ENCODE results near the gene NOL12. TPM values are rescaled to one million over a fixed set of nuclear protein-coding genes. Genes with fewer than 3 reads are reported as not detected.
"Not testable (repeated sequence)": the region's sequence is repeated elsewhere in the genome, so short reads cannot be mapped to it uniquely, and the experiment has no call there.

NOL12 gene, protein sequence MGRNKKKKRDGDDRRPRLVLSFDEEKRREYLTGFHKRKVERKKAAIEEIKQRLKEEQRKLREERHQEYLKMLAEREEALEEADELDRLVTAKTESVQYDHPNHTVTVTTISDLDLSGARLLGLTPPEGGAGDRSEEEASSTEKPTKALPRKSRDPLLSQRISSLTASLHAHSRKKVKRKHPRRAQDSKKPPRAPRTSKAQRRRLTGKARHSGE
- 20.6 and 25.9 TPM in 2 replicates for total RNA-seq (2014; rRNA removed; shearing (Covaris generic))

DNA sequence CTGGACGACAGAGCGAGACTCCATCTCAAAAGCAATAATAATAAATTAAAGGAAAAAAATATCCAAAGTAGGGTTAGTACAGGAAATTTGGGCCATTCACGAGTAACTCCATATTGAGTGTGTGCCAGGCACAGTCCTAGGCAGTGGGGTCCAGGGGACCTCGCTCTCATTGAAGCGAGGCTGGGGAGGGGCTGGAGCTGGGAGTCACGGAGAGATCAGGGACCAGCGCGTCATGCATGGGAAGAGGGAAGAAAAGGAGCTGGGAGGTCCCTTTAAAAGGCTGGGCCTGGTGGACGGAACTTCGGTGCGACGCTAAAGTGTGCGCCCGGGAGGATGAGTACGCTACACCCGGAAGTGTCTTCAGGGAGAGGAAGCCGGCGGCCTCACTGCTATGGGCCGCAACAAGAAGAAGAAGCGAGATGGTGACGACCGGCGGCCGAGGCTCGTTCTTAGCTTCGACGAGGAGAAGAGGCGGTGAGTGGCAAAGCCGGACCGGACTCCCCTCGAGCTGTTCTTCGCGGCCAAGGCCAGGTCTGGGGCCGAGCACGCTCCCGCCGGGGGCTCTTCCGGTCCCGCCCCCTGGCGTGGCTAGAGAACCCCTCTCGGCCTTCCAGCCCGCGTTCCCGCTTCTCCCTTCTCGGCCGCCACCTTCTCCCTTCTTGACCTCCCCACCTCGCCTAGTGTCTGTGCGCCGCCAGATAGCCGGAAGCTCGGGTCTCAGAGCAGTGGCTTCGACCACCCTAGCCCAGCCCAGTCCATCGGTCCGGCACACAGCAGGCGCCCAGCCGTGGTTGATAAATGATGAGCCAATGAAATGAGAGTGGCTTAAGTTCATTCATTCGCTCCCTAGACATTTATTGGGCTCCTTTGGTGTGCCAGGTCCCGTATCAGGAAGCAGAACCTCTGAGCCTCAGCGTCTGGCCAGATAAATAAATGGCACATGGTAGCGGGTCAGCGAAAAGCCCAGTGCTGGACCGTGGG, at the start of gene NOL12:
TSS of gene NOL12 (plus strand) at position 342 of the 981 bp plus-strand sequence. CDS start at position 392, 50 bp downstream.
- DNase-seq (ENCODE audit: low read depth): peak; percentile 76

DNA sequence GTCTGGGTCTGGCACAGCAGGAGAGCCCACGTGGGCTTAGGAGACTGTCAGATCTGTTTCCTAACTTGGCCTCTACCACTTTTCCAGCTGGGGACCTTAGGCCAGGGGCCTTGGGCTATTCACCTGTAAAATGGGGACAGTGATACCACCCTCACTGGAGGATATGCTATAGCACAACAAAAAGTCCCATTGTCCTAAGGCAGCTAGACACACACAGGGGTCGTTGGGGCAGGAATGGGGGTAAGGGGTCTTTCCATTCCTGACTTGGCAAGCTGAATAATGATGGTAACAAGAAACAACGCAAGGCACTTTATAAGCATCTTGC, 49.2 kb upstream of the NOL12 start:
- no peak for DNase-seq (ENCODE audit: low read depth)

DNA sequence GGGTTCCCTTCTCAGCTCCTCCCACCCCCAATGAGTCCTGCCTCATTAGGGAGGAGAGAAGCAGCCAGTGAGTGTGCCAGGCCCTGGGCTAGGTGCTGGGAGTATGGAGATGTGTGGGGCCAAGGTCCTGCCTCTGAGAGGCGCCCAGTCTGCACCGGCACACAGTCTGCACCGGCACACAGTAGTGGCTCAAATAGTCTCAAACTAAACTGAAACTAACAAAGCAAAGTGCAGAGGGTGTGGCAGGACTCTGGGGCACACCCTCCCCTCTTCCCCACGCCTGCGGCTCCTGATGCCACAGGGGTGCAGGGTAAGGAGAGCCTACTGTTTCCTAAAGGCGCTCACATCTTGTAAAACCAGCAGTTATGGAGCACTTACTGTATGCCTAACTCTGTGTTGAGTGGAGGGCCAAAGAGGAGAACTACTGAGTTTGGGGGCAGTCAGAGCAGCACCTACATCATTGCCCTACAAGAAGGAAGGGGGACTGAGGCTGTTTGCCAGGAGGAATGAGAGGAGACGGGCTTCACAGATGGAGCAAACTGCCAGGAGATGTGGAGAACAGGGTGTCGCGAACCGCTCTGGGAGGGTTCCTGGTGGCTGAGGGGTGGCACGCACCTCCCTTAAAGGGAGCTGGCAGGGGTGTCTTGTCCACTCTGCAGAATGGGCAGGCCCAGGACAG, 47.6 kb upstream of the NOL12 start:
- no peak for DNase-seq (ENCODE audit: low read depth)

DNA sequence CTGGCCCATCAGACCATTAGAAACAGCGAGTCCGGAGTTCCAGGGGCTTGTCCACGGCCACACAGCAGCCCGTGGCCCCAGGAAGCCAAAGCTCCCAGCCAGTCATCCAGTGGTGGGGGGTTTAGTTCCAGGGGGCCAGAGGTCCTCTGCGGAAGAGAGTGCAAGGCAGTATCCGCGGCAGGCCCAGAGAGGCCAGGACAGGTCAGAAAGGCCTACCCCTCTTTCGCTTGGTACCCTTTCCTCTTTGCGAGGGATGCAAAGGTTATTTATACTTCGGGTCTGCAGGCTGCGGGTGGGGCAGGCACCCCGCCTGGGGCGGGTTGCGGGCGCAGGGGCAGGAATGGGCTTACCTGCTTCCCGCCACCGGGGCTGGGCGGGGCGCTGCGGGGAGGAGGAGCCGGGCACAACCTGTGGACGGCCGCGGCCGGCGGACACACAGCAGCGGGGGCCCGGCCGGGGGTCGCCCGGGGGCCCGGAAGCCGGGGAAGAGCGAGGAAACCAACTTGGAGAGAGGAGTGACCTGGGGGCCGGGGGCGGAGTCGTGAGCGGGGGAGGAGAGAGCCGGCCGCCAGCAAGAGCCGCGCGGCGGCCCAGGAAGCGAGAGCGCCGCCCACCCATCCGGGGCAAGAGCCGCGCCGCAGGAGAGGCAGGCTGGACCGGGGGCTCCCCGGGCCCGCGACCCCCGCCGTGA, 46.9 kb upstream of the NOL12 start, which contains the start of gene SH3BP1:
TSS of gene SH3BP1 (plus strand) at position 600 of the 691 bp plus-strand sequence. CDS start 119 bp downstream, outside the sequence.
- DNase-seq (ENCODE audit: low read depth): no peak

DNA sequence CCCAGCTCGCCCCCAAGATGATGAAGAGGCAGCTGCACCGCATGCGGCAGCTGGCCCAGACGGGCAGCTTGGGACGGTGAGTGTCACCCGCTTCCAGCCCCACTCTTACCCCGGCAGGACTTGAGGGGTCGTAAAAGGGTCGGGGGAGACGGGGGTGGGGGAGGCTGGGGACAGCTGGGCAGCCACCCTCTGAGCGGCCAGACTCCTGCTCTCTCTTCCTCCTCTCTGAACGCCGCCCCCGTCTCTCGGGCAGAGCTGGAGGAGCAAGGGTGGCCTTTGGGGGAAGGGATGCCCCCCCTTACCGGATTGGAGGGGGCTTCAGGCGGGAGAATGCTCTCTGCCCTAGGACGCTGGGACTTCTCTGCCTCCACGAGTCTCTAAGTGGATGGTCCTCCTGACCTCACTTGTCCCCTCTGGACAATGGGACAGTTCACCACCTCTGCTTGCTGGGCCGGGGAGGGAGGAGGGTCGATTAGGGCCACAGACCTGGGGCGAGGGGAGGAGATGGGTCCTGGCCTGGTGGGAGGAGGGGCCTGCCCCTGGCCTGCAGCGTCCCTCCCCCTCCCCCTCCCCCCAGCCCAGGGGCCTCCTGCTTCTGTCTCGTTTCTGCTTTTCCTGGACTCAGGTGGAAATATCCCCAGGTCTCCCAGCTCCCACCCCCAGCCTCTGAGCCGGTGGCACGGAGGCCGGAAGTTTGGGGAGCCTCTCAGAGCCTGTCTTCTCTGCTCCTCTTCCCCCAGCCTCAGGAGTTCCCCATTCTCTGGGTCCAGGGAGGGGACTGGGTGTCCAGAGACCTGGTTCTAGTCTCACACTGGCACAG, 46.2 kb upstream of the NOL12 start:
- DNase-seq (ENCODE audit: low read depth): no peak

DNA sequence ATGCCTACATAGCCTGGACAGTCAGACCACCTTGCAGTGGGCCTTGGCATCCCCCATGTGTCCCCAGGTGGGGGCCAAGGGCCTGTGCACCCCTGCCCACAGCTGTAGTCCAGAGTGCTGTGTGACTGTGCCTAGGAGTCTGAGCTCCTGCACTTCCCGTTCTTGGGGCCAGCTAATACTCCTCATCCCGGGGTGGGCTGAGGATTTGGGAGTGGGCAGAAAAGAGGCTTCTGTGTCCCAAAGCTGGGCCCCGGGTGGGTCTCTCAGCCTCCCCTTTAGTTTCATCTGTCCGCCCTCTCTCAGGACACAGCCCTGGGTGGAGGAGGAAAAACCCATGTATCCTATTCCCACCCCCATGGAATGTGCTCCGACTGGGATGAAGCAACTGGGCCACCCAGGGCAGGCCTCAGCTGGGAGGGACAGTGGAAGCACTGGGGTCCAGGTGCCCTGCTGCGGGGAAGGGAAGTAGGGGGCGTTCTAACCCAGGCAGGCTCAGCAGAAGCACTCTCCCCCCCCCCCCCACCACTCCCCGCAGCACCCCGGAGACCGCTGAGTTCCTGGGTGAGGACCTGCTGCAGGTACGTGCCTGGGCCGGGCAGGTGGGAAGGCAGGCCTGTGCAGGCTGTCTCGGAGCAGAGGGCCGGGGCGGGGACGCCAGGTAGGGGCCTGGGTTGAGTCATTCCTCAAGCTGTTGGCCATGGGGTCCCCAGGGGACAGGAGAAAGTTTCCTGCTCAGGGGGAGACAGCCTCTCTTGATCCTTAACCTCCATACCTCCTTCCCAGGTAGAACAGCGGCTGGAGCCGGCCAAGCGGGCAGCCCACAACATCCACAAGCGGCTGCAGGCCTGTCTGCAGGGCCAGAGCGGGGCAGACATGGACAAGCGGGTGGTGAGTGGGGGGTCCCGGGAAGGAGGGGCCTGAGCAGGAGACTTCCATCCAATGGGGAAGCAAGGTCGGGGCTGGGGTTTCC, 45.3 kb upstream of the NOL12 start:
- DNase-seq (ENCODE audit: low read depth): no peak

DNA sequence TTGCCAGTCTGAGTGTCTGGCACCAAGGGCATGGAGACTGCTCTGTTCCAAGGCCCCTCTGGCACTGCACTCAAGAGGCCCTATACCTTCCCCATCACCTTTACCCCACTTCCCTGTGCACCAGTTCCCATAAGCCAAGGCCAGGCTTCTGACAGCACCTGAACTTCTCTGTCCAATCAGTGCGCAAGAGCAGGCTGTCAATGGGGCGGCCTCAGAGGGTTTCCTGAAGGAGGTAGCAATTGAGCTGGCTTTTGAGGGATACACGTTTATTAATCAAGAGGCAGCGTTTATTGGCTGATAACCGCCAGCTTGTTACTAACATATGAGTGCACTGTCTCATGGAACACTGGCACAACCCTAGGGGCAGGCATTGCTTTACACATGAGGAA, 44.6 kb upstream of the NOL12 start:
- no peak for DNase-seq (ENCODE audit: low read depth)

DNA sequence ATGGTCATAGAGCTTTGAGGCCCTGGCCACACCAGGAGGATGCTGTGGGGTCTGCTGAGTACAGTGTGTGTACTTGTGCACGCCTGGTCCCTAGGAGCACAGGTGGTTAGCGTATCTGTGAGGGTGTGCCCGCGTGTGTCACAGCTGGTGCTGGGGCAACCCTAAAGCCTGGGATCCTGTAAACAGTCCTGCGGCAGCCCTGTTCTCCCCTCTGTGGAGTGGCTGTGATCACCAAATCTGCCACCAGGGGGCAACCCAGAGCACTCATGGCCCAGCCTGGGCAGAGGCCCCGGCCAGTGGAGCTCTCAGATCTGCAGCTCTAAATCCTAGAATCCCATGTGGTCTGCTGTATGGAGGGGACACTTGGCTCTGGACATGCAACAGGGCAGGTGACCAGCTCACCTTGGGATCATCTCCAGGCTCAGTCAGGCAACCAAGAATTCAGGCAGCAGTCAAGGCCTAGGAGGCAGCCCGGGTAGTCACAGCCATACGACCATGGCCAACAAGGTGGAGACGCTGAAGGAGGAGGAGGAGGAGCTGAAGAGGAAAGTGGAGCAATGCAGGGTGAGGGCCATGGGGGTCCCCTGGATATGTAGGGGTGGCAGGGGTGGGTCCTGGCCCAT, 42.8 kb upstream of the NOL12 start:
- peak; percentile 62 for DNase-seq (ENCODE audit: low read depth)

DNA sequence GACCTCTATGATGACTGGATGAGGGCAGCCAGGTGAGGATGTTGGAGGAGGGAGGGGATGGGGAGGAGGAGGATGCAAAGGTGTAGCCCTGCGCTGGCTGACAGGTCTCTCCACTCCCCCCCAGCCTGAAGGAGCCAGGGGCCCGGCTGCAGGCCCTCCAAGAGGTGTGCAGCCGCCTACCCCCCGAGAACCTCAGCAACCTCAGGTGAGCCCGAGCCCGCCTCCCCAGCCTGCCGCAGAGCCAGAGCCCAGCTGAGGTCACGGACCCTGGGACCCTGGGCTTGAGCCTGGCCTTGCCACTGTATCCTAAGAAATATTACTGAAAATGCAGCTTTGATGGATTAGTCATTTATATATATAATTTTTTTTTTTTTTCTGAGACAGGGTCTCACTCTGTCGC, 38.8 kb upstream of the NOL12 start:
- no peak for DNase-seq (ENCODE audit: low read depth)

DNA sequence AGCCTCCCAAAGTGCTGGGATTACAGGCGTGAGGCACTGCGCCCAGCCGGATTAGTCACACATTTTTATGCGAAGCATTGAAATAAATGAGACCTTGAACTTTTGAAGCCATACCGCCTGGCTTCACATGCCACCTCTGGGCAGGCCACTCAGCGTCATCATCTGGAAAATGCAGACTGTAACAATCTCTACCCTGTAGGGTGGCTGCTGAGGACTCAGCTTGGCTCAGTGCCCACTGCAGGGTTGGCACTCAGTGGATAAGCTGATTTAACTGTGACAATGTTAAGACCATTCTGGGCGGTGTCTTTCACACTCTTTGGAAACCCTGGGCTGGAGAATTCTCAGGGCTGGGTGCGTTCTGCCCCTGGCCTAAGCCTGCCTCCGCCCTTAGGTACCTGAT, 38.2 kb upstream of the NOL12 start:
- DNase-seq (ENCODE audit: low read depth): peak; percentile 91

DNA sequence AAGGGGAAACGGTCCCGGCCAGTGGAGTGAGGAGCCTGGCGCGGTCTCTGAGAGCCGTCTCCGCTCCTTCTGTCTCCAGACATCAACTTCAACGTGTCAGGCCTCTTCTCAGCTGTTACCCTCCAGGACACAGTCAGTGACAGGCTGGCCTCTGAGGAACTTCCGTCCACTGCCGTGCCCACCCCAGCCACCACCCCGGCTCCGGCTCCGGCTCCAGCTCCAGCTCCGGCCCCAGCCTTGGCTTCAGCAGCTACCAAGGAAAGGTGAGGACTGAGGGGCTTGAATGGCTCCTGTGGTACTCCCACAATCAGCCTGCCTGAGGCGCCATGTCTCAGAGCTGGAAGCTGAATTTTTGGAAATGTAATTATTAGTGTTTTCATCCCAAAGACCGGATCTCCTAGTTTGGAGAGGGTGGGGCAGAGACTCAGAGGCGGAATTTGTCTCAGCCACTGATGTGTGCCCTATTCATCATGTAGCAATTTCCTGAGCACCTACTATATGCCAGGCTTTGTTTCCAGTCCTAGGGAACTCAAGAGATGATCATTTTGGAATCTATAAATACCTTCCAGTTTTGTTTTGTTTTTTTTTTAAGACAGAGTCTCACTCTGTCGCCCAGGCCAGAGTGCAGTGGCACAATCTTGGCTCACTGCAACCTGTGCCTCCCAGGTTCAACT, 35.5 kb upstream of the NOL12 start:
- no peak for DNase-seq (ENCODE audit: low read depth)

DNA sequence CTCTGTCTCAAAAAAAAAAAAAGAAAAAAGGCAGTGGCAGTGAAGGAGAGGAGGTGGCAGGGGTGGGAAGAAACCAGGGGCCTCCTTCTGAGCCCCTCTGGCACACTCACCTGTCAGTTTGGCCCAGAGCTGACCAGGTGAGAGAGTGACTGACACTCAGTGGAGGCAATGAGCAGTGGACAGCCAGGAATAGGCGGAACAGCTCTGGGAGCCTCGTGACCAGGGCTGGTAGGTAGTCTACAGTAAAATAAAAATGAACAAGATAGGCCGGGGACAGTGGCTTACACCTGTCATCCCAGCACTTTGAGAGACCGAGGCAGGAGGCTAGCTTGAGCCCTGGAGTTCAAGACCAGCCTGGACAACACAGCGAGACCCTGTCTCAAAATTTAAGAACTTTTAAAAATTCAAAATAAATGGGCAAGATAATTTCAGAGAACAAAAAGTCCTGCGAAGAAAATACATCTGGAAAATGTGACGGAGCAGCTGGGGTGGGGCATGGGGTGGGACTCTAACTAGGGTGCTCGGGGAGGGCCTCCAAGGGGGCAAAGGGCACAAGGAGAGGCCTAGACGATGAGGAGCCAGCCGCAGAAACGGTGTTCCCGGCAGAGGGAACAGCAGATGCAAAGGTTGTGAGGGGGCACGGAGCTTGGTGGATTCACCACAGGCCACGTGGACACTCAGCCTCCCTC, 31.4 kb upstream of the NOL12 start:
- no peak for DNase-seq (ENCODE audit: low read depth)

DNA sequence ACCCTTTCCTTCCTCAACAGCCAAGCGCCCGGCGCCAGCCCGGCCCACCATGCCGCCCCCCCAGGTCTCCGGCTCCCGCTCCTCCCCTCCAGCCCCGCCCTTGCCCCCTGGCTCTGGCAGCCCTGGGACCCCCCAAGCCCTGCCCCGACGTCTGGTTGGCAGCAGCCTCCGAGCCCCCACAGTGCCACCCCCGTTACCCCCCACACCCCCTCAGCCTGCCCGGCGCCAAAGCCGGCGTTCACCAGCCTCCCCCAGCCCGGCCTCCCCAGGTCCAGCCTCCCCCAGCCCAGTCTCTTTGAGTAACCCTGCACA, 30.9 kb upstream of the NOL12 start:
- no peak for DNase-seq (ENCODE audit: low read depth)

DNA sequence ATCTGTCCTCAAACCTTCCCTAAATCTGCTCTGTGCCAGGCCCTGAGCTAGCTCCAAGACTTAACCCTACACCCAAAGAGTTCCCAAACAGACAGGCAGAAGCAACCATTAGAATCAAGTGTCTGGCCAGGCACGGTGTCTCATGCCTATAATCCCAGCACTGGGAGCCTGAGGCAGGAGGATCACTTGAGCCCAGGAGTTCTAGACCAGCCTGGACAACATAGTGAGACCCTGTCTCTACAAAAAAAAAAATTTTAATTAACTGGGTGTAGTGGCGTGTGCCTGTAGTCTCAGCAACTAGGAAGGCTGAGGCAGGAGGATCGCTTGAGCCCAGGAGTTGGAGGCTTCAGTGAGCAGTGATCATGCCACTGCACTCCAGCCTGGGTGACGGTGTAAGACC, 29.6 kb upstream of the NOL12 start:
- DNase-seq (ENCODE audit: low read depth): not testable (repeated sequence)

DNA sequence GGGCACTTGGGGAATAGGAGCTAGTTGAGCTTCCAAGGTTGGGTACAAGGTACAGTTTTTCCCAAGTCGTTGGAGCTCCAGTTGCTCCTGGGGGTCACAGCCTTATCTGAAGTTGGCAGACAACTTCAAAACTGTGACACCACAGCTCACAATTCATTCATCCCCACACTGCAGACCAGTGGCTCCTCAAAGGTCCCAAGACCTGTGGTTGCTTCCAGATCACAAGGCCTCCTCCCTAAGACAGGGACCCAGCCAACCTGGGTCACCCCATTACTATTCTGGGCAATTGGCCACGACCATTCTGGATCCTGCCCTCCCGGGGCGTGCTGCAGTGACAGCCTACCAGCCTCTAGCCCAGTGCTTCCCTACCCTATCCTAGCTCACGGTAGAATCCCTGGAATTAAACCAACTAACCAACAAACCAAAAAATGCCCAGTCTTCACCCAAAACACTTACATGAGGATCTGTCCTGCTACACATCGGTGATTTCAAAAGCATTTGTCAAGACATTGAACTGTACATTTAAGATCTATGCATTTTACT, 28.5 kb upstream of the NOL12 start:
- DNase-seq (ENCODE audit: low read depth): peak; percentile 41

DNA sequence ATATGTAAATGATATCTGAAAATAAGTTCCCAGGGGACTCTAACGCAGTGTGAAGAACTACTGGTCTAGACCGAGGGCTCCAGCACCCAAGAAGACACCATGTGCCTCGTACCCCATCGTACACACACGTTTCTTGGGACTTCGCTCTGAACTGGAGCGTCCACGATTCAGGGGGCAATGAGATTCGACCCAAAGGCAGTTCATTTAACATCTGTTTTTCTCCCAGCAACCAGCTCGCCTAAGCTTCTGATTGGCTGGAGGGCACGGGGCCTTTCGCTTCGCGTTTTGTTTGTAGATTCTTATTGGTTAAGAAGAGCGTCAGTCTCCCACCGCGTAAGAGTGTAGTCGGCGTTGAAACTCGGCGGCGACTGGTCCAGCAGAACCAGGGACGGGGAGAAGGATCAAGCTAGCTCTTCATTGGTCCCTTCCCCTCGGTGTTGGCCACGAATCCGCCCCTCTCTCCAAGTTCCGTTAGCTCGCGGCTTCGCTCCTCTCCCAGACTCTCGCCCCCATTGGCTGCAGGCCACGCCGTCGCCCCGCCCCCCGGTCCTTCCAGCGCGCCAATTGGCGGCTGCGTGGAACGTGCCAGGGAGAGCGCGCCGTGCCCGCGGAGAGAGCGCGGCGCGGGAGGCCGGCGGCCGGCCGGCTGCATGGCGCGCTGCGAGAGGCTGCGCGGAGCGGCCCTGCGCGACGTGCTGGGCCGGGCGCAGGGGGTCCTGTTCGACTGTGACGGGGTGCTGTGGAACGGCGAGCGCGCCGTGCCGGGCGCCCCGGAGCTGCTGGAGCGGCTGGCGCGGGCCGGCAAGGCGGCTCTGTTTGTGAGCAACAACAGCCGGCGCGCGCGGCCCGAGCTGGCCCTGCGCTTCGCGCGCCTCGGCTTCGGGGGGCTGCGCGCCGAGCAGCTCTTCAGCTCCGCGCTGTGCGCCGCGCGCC, 27.7 kb upstream of the NOL12 start, which contains the start of gene PDXP:
TSS of gene PDXP (plus strand) at position 591 of the 933 bp plus-strand sequence. CDS start at position 651, 60 bp downstream.
- DNase-seq (ENCODE audit: low read depth): peak; percentile 99
